OCI-LY7 (cell line): Measurements from ENCODE around the gene BSG. TPM values are rescaled to one million over a fixed set of nuclear protein-coding genes. Genes with fewer than 3 reads are reported as not detected.

Experiments
- BruUV-seq: library from RNA; stranded (reverse); fragments of 400-500 nt; replicated peaks from 2 replicates; lab custom pipeline; 2021; lab: Mats Ljungman, UMichigan
- CTCF ChIA-PET: fragments of 300-600 bp; sonication (Branson Sonifier 250); formaldehyde crosslinking; loops from one replicate; lab custom pipeline; 2022; ENCODE audit warnings: antibody characterized with exemption; ENCODE audit not compliant: unreplicated experiment; lab: Charles Lee
- POLR2A ChIA-PET: fragments of 300-600 bp; sonication (Branson Sonifier 250); formaldehyde crosslinking; loops from one replicate; lab custom pipeline; 2022; ENCODE audit warnings: antibody characterized with exemption; lab: Charles Lee
- DNase-seq: peaks from one replicate; pipeline ENCODE4 v3.0.0-alpha.2; 2015; ENCODE audit warnings: low spot score
- H2AFZ ChIP-seq: fragments of 200-600 bp; sonication (generic), shearing (Covaris generic); 2 replicates; pipeline ENCODE4 v1.6.1; 2014; ENCODE audit warnings: mild to moderate bottlenecking, antibody characterized with exemption, low read length, moderate library complexity
- H3K27ac ChIP-seq: fragments of 200-600 bp; sonication (generic); 2 replicates; pipeline ENCODE4 v1.5.1; 2014; ENCODE audit warnings: mixed run types, low read depth, mild to moderate bottlenecking, moderate library complexity, low read length, inconsistent platforms; ENCODE audit not compliant: poor library complexity, severe bottlenecking
- H3K36me3 ChIP-seq: fragments of 200-600 bp; sonication (generic); 2 replicates; pipeline ENCODE4 v1.6.1; 2014; ENCODE audit warnings: mild to moderate bottlenecking, antibody characterized with exemption, low read length, moderate library complexity, mixed read lengths; ENCODE audit not compliant: insufficient read depth
- H3K4me1 ChIP-seq: fragments of 200-600 bp; sonication (generic); 2 replicates; pipeline ENCODE4 v1.5.1; 2014; ENCODE audit warnings: mild to moderate bottlenecking, low read length; ENCODE audit not compliant: insufficient read depth, poor library complexity, severe bottlenecking
- H3K4me2 ChIP-seq: fragments of 200-600 bp; sonication (generic); 2 replicates; pipeline ENCODE4 v1.6.1; 2014; ENCODE audit warnings: mild to moderate bottlenecking, low read length
- H3K4me3 ChIP-seq: fragments of 200-600 bp; sonication (generic); 2 replicates; pipeline ENCODE4 v1.5.1; 2014; ENCODE audit warnings: mild to moderate bottlenecking, low read depth, low read length; ENCODE audit not compliant: poor library complexity, severe bottlenecking
- H3K79me2 ChIP-seq: fragments of 200-600 bp; sonication (generic); 2 replicates; pipeline ENCODE4 v1.6.1; 2016; ENCODE audit warnings: low read depth, mild to moderate bottlenecking, low read length, moderate library complexity, mixed read lengths; ENCODE audit not compliant: insufficient read depth
- H3K9me2 ChIP-seq: fragments of 200-600 bp; sonication (generic); 2 replicates; pipeline ENCODE4 v1.6.1; 2016; ENCODE audit warnings: mild to moderate bottlenecking, low read length, mixed read lengths; ENCODE audit not compliant: insufficient read depth
- H3K9me3 ChIP-seq: fragments of 200-600 bp; sonication (generic); 2 replicates; pipeline ENCODE4 v1.6.1; 2014; ENCODE audit warnings: mild to moderate bottlenecking, mixed run types, low read length, mixed read lengths
- H4K20me1 ChIP-seq: fragments of 200-600 bp; sonication (generic); 2 replicates; pipeline ENCODE4 v1.6.1; 2014; ENCODE audit warnings: mild to moderate bottlenecking, antibody characterized with exemption, low read length, moderate library complexity, mixed read lengths; ENCODE audit not compliant: insufficient read depth
- EZH2phosphoT487 ChIP-seq: fragments of 200-600 bp; sonication (generic); IDR thresholded peaks from 2 replicates; pipeline ENCODE4 v1.6.1; 2018; ENCODE audit warnings: low read depth, borderline replicate concordance, mild to moderate bottlenecking, mixed run types, antibody characterized with exemption, low read length, moderate library complexity, mixed read lengths
- intact Hi-C: fragments of 100-400 bp; cut with micrococcal nuclease; formaldehyde crosslinking; loops from one replicate; pipeline ENCODE4 v1.10.0; 2022; ENCODE audit not compliant: unreplicated experiment
- total RNA-seq, 2 experiments: library from RNA; depleted of rRNA in 1 of 2; stranded (reverse); fragments of >200 nt in 1 of 2; shearing (Covaris generic) in 1 of 2; gene quantifications; 2 replicates each; pipeline ENCODE4 v1.2.3, GENCODE V29; 2014 to 2022
- TF ChIP-seq, protein P1 (sequence below): fragments of 200-600 bp; sonication (generic); conservative IDR thresholded peaks from 2 replicates; pipeline ENCODE4 v1.5.1; 2014; ENCODE audit warnings: mild to moderate bottlenecking, antibody characterized with exemption, low read length, moderate library complexity, mixed read lengths

Gene BSG
- total RNA-seq, 2 experiments from 2014 or later, result 180 to 197 TPM

DNA sequence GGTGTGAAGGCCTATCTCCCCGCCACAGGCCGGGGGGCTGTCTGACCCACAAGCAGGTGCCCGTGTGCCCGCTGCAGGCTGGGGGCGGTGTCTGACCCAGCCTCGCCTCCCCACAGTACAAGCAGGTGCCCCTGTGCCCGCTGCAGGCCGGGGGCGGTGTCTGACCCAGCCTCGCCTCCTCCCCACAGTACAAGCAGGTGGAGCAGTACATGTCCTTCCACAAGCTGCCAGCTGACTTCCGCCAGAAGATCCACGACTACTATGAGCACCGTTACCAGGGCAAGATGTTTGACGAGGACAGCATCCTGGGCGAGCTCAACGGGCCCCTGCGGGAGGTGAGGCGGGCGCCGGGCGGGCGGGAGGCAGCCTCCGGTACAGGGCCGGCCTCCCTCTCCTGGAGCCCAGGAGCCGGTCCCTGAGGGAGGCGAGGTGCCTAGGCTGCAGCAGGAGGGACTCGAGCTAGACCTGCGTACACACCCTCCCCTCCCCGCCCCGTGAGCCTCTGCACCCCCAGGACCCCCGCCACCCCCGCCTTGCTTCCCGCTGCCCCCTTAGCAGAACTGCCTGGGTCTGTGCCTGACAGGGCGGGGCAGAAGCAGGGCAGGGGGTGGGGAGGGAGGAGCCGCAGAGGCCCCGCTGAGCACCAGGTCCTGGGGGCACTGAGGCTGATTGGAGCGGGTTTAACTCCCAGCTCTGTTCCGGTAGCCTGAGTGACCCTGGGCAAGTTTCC lies 37.8 kb downstream of the BSG start:
- BruUV-seq, result no TSS peak

DNA sequence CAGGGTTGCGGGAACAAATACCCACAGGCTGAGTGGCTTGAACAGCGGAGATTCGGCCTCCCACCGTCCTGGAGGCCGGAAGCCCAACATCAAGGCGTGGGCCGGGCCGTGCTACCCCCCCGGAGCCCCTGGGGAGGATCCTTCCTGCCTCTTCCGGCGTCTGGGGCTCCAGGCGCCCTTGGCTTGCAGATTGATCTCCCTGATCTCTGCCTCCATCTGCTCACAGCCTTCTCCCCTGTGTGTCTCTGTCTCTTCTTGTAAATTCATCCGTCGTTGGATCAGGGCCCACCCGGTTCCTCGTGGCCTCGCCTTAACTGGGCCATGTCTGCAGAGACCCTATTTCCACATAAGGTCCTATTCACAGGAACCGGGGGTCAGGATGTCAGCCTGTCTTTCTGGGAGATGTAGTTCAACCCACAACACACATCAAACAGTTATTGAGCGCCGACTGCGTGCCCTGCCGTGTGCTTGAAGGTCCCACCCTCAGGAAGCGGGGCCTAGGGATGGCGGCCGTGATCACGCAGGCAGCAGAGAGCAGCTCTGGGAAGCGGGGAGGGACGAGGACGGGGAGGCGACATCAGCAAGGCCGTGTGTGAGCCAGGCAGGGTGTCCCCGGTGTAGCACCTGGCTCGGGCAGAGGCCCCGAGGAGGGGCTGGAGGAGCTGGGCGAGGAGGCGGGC lies 38.5 kb downstream of the BSG start:
- POLR2A ChIA-PET, result no interaction called here
- H3K27ac ChIP-seq, result peak overlapping the region; percentile 70
- H3K9me2 ChIP-seq, result no peaks in the 10 kb centered on the region
- DNase-seq, result peak; percentile 80
- H3K79me2 ChIP-seq, result no peaks in the 10 kb centered on the region
- no peaks in the 10 kb centered on the region for H3K9me3 ChIP-seq
- intact Hi-C loops, result no loop called here
- H3K4me2 ChIP-seq, result peak overlapping the region; percentile 70
- peaks cover 22% of the 10 kb centered on the region for H3K4me1 ChIP-seq
- peaks cover 25% of the 10 kb centered on the region for H3K36me3 ChIP-seq
- peak overlapping the region; percentile 66 for H3K4me3 ChIP-seq
- BruUV-seq, result no TSS peak
- CTCF ChIA-PET, result interaction anchor here (0.6 kb wide), 1 partner anchor 25 kb away, joined by 3 read pairs; no protein-coding TSS in a partner anchor
- H4K20me1 ChIP-seq, result no peaks in the 10 kb centered on the region
- H2AFZ ChIP-seq, result peak overlapping the region; percentile 84
- no peak for TF ChIP-seq EZH2phosphoT487
- TF ChIP-seq, protein P1, sequence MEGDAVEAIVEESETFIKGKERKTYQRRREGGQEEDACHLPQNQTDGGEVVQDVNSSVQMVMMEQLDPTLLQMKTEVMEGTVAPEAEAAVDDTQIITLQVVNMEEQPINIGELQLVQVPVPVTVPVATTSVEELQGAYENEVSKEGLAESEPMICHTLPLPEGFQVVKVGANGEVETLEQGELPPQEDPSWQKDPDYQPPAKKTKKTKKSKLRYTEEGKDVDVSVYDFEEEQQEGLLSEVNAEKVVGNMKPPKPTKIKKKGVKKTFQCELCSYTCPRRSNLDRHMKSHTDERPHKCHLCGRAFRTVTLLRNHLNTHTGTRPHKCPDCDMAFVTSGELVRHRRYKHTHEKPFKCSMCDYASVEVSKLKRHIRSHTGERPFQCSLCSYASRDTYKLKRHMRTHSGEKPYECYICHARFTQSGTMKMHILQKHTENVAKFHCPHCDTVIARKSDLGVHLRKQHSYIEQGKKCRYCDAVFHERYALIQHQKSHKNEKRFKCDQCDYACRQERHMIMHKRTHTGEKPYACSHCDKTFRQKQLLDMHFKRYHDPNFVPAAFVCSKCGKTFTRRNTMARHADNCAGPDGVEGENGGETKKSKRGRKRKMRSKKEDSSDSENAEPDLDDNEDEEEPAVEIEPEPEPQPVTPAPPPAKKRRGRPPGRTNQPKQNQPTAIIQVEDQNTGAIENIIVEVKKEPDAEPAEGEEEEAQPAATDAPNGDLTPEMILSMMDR, result no peak

More for the DNA sequence above, 37.8 kb downstream of the BSG start:
- peaks cover 22% of the 10 kb centered on the region for H3K4me1 ChIP-seq
- peak overlapping the region; percentile 70 for H3K27ac ChIP-seq
- DNase-seq, result peak; percentile 79
- no peaks in the 10 kb centered on the region for H3K9me3 ChIP-seq
- TF ChIP-seq EZH2phosphoT487, result no peak
- TF ChIP-seq, protein P1, result peak; percentile 14; the same call in 1 of the 2 replicates
- no peaks in the 10 kb centered on the region for H4K20me1 ChIP-seq
- intact Hi-C loops, result no loop called here
- ChIA-PET CTCF (no interaction called here), POLR2A (no interaction called here)
- H3K79me2 ChIP-seq, result no peaks in the 10 kb centered on the region
- peak overlapping the region; percentile 70 for H3K4me2 ChIP-seq
- H3K36me3 ChIP-seq, result peaks cover 25% of the 10 kb centered on the region
- H2AFZ ChIP-seq, result peak overlapping the region; percentile 84
- peak overlapping the region; percentile 66 for H3K4me3 ChIP-seq
- no peaks in the 10 kb centered on the region for H3K9me2 ChIP-seq
